Fibroblast of the conjunctiva (primary cell): ENCODE data around the gene NTN3.

Experiments used
- DNase-seq: peaks from one replicate; pipeline ENCODE4 v3.0.0-alpha.2; 2010; ENCODE audit warnings: low read depth

NTN3 gene

DNA sequence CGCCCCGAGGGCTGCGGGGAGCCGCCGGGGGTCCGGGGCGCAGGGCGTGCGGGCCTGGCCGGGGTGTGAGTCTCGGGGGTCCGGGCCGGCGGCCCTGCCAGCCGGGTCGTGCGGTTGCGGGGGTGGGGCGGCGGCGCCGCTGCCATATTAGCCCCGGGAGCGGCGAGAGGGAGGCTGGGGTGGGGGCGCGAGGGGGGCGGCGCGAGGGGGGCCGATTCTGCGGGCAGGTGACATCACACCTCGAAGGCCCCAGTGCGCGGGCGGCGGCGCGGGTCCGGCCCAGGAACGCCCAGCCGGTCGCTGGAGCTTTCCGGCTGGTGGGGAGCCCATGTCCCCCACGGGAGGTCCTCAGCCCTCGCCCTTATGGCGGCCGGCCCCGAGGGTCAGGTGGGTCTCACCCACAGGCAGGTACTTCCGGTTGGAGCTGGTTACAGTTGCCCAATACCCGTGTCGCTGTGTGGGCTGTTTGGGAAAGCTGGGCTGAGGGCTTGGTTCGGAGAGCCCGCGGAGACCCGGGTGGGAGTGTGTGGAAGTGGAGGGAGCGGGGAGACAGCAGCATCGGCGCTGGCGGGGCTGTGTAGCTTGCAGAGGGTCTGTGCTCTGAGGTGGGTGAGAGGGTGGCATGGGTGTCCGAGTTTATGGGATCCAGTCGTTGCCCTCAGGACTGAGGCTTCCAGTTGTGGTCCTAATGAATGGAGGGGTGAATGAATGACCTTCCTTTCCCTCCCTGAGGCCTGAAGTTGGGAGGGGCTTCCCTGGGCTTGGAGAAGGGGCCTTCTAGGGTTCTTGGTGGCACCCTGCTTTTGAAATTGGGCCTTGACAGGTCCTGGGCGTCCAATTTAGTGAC, 43.5 kb downstream of the NTN3 start:
- no peak for DNase-seq

DNA sequence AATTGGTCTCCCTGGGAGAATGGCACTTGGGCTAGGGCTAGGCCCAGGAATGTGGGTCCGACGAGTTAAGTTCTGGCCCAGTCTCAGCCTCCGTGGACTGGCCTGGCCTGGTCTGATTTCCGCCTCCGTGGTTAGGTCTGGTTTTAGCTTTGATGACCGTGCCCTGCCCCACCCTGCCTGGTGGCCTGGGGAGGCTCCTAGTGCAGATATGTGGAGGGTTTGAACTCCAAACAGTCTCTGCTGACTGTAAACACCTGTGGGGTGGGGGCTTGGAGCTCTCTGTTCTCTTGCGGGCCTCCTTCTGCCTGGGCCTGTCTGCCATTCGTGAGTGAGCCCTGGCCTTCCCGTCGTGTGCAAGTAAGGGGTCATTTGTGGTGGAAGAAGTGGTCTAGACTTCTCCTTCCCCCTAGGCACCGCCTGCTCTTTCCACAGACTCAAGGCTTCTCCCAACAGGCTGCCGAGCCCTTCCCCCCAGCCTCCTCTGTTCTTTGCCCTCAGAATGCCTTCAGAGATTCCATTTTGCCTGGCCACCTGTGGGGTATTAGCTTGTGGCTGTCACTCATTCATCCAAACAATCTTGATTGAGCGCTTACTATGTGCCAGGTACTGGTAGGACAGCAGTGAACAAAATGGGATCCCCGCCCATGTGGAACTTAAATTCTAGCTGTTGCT, 44.2 kb downstream of the NTN3 start:
- no peak for DNase-seq

DNA sequence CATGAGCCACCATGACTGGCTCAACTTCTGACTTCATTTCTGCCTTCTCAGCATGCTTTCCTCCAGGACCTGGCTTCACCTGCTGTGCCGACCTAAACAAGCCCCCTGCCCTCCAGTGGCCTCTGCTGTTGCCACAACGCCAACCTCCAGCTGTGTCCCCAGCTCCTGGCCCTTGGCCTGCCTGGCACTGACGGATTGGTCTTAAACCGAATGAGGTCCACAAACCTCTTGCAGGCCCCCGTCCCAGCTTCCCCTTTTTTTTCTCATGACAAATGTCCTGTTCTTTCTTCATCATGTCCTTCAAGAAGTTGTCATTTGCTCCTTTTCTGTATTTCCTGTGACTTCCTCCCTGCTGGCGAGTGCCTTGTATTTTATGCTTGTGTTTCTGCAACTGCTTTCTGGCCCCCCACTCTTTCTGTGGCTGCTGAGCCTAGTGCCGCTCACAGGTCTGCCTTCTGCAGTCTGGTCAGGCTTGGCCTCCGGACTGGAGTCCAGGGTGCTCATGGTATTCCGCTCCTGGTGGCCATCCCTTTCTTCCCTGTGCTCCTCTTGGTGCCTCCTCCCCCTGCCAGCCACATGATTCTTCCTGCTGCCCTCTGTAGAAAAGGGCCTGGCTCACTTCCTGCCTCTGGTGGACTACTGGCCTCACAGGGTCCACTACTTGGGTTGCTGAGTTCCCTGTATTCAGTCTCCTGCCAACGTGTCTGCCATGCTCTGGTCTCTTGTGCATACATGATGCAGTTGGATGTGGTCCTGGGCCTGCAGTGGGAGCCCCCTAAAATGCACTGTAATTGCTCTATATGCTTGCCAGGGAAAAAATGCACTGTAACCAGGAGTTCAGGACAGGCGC, 45.5 kb downstream of the NTN3 start:
- DNase-seq, result no peak

DNA sequence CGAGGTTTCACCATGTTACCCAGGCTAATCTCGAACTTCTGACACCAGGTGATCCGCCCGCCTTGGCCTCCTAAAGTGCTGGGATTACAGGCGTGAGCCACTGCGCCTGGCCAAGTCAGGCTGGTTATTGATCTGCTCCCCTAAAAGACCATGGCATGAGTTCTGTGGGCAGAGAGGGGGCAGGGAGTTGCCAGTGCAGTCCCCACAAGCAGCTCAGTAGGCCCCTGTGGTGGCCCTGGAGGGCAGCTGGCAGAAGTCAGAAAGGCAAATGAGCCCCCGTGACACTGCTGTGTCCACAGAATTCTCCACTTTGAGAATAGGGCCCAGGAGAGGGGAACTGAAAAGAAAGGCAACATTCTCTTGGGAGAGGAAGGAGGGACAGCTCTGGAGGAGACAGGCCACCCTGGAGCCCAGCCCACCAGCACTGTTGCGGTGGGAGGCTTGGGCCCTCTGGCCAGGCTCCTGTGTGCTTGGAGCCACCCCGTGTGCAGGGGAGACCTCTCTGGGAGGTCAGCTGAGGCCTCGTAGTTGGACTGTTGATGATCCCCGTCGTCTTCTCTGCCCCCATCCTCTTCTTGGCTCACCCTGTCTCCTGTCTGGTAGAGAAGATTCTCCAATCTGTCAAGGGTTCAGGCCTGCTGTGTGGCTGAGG, 47.0 kb downstream of the NTN3 start:
- no peak for DNase-seq

DNA sequence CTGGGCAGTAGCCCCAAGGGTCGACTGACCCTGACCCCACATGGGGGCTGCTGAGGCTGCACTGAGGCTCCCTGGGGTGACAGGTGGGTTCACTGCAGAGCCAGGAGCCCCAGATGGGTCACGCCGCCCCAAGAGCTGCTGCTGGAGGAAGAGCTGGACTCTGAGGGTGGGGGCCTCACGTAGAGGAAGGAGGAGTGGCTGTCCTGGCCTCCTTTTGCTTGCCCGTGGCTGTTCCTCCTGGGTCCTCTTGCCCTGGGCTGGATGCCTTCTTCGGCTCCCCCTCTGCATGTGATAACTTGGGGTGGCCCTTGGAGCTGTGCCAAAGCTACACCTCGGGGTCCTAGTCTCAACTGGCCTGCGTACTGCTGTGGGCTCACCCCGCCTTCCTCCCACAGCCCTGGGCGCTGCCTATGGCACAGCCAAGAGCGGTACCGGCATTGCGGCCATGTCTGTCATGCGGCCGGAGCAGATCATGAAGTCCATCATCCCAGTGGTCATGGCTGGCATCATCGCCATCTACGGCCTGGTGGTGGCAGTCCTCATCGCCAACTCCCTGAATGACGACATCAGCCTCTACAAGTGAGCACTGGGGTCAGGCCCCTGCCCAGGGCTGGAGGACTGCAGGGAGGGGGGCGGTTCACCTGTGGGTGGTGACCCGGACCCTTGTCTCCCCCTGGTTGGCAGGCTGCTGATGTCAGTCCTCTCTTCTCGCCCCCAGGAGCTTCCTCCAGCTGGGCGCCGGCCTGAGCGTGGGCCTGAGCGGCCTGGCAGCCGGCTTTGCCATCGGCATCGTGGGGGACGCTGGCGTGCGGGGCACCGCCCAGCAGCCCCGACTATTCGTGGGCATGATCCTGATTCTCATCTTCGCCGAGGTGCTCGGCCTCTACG, 48.0 kb downstream of the NTN3 start:
- no peak for DNase-seq

DNA sequence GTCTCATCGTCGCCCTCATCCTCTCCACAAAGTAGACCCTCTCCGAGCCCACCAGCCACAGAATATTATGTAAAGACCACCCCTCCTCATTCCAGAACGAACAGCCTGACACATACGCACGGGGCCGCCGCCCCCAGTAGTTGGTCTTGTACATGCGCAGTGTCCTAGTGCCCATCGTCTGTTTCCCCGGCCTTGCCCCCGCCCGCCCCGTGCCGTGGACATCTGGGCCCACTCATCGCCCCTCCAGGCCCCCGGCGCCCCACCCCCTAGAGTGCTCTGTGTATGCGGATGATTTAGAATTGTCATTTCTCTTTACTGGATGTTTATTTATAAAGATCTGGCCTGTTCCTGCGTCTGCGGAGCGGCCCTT, 48.6 kb downstream of the NTN3 start:
- no peak for DNase-seq

DNA sequence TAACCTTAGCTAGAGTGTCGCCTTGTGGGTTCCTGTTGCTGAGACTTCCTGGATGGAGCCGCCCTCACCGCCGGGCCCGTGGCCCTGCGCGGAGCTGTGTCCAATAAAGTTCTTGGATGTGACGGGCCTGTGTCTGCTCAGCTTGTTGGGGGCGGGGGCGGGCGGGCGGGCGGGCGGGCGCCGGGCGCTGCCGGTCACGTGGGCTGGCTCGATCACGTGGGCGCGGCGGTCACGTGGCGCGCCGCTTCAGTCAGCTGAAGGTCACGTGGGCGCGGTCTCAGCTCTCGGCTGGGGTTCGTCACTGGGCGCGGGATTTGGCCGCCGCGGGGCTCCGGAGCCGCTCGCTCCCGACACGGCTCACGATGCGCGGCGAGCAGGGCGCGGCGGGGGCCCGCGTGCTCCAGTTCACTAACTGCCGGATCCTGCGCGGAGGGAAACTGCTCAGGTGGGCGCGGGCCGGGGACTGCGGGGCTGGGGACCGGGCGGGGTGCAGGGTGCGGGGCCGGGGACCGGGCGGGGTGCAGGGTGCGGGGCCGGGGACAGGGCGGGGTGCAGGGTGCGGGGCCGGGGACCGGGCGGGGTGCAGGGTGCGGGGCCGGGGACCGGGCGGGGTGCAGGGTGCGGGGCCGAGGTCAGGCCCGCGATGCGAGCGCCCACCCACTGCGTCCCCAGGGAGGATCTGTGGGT, 49.1 kb downstream of the NTN3 start, which contains the start of gene AMDHD2:
Gene AMDHD2 (plus strand): TSS at position 275 of the 687 bp plus-strand sequence. CDS start 88 bp downstream, at position 363.
- peak; percentile 83 for DNase-seq

DNA sequence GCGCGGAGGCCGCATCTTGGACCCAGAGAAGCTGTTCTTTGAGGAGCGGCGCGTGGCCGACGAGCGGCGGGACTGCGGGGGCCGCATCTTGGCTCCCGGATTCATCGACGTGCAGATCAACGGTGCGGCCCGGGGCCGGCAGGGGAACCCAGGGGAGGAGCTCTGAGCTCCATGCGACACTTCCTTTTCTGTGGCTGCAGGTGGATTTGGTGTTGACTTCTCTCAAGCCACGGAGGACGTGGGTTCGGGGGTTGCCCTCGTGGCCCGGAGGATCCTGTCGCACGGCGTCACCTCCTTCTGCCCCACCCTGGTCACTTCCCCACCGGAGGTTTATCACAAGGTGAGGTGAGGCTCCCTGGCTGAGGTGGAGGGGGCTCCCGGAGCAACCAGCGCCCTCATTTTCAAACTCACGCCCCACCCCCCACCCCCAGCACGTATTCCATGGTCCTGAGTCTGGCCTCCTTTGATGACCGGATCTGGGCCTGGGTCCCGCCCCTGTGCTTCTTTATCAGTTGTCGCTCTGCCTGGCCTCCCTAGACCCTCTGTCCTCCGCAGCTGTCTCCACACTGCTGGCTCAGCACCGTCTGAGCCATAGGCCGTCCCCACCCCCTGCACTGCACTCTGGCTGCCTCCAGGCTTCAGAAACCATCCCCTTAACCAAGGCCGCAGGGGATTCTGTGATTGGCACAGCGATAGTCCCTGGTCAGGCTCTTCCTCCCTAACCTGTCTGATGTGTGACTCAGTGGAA, 49.9 kb downstream of the NTN3 start:
- no peak for DNase-seq
